Measurements from ENCODE around the gene CDHR5. TPM values are rescaled to one million over a fixed set of nuclear protein-coding genes. Genes with fewer than 3 reads are reported as not detected.

CDHR5 gene
- total RNA-seq, 4 donors from 2014 or later = not detected

- TF ChIP-seq, protein P1, sequence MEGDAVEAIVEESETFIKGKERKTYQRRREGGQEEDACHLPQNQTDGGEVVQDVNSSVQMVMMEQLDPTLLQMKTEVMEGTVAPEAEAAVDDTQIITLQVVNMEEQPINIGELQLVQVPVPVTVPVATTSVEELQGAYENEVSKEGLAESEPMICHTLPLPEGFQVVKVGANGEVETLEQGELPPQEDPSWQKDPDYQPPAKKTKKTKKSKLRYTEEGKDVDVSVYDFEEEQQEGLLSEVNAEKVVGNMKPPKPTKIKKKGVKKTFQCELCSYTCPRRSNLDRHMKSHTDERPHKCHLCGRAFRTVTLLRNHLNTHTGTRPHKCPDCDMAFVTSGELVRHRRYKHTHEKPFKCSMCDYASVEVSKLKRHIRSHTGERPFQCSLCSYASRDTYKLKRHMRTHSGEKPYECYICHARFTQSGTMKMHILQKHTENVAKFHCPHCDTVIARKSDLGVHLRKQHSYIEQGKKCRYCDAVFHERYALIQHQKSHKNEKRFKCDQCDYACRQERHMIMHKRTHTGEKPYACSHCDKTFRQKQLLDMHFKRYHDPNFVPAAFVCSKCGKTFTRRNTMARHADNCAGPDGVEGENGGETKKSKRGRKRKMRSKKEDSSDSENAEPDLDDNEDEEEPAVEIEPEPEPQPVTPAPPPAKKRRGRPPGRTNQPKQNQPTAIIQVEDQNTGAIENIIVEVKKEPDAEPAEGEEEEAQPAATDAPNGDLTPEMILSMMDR (IDR thresholded peaks at IDR 0.05) = no peak
- DNase-seq (ENCODE audit: low spot score) (no peak), ATAC-seq (ENCODE audit: low FRiP score) (no peak)
Observed at GRCh38 chr11:584287-584686, 40.5 kb downstream of the CDHR5 start.

DNA sequence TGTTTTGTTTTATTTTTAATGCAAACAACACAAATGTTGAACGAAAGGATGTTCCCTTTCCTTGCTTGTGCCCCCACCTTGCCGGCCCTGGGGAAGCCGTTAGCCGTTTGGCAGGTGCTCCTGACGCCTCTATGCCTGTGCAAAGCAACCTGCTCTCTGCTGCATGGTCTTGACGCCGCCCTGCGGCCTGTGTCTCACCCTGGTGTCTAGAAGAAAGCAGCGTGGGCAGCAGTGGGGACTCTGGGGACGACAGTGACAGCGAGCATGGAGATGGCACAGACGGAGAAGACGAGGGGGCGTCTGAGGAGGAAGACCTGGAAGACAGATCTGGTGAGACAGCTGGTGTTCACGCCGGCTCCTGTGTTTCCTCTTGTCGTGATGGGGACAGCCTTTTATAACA lies 43.0 kb downstream of the CDHR5 start:
- no peak for ATAC-seq (ENCODE audit: low FRiP score)
- TF ChIP-seq, protein P1 (IDR thresholded peaks at IDR 0.05) = no peak
- DNase-seq (ENCODE audit: low spot score) = no peak

GRCh38 chr11:581342-581741 lies 43.4 kb downstream of the CDHR5 start:
- ATAC-seq (ENCODE audit: low FRiP score) = no peak
- DNase-seq (ENCODE audit: low spot score) = no peak
- TF ChIP-seq, protein P1 (IDR thresholded peaks at IDR 0.05) = no peak

GRCh38 chr11:579830-580601 lies 44.7 kb downstream of the CDHR5 start:
- ATAC-seq (ENCODE audit: low FRiP score) (no peak), DNase-seq (ENCODE audit: low spot score) (no peak)
- TF ChIP-seq, protein P1 (IDR thresholded peaks at IDR 0.05) = no peak

DNA sequence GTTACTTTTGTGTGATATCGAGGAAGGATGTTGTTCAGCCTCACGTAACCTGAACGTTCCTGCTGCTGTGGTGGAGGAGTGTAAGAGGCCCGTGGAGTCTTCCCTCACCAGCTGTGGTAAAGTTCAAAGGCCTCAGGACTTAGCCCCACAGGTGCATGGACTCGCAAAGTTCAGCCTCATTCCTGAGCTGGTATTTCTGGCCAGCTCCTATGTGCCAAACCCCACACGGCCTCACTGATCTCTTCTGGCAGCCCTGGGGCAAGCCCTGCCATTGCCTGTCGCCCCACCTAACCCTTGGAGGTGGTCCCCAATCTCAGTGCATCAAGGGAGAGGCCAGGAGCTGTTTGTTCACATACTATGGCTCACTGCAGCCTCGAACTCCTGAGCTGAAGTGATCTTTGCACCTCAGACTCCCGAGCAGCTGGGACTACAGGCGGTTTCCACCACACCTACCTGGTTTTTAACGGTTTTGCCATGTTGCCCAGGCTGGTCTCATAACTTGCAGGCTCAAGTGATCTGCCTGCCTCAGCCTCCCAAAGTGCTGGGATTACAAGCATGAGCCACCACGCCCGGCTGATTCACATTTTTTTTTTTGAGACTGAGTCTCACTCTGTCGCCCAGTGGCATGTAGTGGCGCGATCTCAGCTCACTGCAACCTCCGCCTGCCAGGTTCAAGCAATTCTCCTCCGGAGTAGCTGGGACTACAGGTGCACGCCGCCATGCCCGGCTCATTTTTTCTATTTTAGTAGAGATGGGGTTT lies 46.3 kb downstream of the CDHR5 start:
- DNase-seq (ENCODE audit: low spot score) = no peak
- TF ChIP-seq, protein P1 (IDR thresholded peaks at IDR 0.05) = no peak
- ATAC-seq (ENCODE audit: low FRiP score) = no peak

DNA sequence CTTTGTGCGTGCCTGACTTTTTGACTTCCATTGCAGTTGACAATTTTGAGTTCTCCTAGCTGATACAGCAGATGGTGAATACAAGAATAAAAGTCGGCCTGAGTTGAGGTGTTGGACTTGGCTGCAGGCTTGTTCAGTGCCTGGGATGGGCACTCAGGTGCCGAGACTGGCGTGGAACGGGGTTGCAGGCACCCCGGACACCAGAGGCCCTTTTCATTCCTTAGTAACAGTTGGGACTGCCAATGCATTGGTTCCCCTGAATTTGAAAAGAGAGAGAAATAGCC lies 47.2 kb downstream of the CDHR5 start:
- DNase-seq (ENCODE audit: low spot score) (no peak), ATAC-seq (ENCODE audit: low FRiP score) (no peak)
- TF ChIP-seq, protein P1 (IDR thresholded peaks at IDR 0.05) = no peak
